Mucosa of rectum (tissue), 2 donors: ENCODE measurements around the gene IRS1.
A peak's percentile ranks its signal among the peaks of the same experiment; 100 is the strongest.

ENCODE experiments used
- H3K27ac ChIP-seq, 2 donors: one replicate each; pipeline ENCODE4 v1.7.0; 2013; ENCODE audit warnings: inconsistent platforms in 2 of 2, low read depth in 2 of 2, low read length in 2 of 2
- H3K27me3 ChIP-seq, 2 donors: one replicate each; pipeline ENCODE4 v1.7.0; 2013; ENCODE audit warnings: low read length in 2 of 2; ENCODE audit not compliant: control insufficient read depth in 2 of 2, insufficient read depth in 2 of 2
- H3K36me3 ChIP-seq, 2 donors: one replicate each; pipeline ENCODE4 v1.7.0; 2013; ENCODE audit warnings: low read length in 2 of 2; ENCODE audit not compliant: control insufficient read depth in 2 of 2, insufficient read depth in 2 of 2
- H3K4me1 ChIP-seq, 2 donors: one replicate each; pipeline ENCODE4 v1.7.0; 2013; ENCODE audit warnings: low read length in 2 of 2, mild to moderate bottlenecking in 1 of 2; ENCODE audit not compliant: control insufficient read depth in 2 of 2, insufficient read depth in 2 of 2
- H3K4me3 ChIP-seq, 2 donors: one replicate each; pipeline ENCODE4 v1.7.0; 2013; ENCODE audit warnings: low read length in 2 of 2
- H3K9ac ChIP-seq, 2 donors: one replicate each; pipeline ENCODE4 v1.7.0; 2013; ENCODE audit warnings: low read length in 2 of 2, low read depth in 1 of 2, mild to moderate bottlenecking in 1 of 2
- H3K9me3 ChIP-seq, 2 donors: one replicate each; pipeline ENCODE4 v1.7.0; 2013; ENCODE audit warnings: low read length in 2 of 2; ENCODE audit not compliant: control insufficient read depth in 2 of 2
- donor health status: healthy.
- donor health status: Normal muscosa, but diverticular disease.

The IRS1 gene

DNA sequence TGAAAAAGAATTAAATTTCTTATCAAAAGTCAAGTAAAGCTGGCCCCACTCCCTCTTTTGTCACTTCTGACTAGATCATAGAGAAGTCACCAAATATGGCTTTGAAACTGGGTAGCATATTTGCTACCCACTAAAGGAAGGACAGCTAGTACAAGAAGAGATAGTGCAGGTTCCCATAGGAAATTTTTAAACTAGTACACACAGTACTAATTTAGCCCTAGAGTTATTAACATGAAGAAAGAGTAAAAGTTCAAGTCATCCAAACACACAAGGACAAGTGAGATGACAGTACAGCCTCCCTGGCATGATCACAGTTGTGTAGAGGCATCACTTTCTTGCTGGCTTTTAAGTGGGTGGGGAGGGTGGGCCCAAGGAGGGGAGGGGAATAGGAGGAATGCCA, 100.9 kb downstream of the IRS1 start:
- H3K27me3 ChIP-seq = no peaks in the 10 kb centered on the region
- no peaks in the 10 kb centered on the region for H3K4me1 ChIP-seq
- no peak overlapping the region for H3K4me3 ChIP-seq
- H3K9me3 ChIP-seq = no peaks in the 10 kb centered on the region
- H3K9ac ChIP-seq = no peak overlapping the region
- H3K27ac ChIP-seq = no peak overlapping the region
- no peaks in the 10 kb centered on the region for H3K36me3 ChIP-seq

DNA sequence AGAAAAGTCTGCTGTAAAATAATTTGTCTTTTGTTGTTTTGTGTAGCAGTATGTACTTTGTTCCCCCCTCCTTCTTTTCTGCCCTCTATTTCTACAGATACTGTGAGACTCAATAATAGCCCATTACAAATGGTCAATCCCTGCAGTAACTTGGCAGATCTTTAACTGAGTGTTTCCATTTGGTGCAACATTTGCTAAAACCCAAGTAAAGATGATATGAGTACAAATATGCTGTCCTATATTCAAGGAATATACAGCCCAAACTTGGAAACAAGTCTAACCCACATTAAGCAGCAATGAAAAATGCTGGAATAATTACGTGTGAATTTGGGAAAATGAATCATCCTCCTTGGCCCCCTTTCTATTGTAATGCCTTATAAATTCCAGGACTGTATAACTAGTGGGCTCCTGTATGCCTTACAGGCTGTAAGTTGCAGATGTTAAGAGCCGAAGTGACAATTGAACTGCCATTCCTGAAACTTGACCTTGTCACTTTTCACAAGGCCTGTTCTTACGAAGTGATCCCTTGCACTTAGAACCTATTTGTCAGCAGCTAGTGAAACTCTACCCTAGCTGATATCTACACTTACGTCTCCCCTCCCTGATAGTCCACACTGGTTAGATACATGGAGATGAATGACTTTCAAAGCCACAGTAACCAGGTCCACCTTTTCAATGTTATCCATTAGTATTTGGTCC, 104.9 kb downstream of the IRS1 start:
- H3K9ac ChIP-seq = no peak overlapping the region
- no peaks in the 10 kb centered on the region for H3K9me3 ChIP-seq
- no peaks in the 10 kb centered on the region for H3K27me3 ChIP-seq
- no peak overlapping the region for H3K4me3 ChIP-seq
- H3K36me3 ChIP-seq = no peaks in the 10 kb centered on the region
- H3K4me1 ChIP-seq = no peaks in the 10 kb centered on the region
- H3K27ac ChIP-seq = no peak overlapping the region

DNA sequence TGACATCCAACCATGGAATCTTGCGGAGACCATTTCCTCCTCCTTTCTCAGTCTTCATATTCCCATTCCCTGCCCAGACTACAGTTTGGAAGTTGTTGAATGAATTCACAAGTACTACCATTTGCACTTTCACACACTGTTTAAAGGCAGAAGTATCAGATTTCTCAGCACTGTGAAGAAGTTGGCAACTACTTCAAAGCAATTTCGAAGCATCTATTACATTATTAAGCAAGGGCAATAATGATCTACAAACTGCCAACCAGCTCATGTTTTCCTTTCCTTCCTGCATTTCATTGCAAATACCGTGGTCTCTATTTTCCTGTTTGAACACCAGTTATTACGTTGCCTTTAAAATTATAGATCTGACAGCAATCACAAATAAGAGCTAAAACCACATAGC, 105.5 kb downstream of the IRS1 start:
- H3K27me3 ChIP-seq = no peaks in the 10 kb centered on the region
- H3K4me3 ChIP-seq = no peak overlapping the region
- H3K9ac ChIP-seq = no peak overlapping the region
- no peaks in the 10 kb centered on the region for H3K9me3 ChIP-seq
- H3K36me3 ChIP-seq = no peaks in the 10 kb centered on the region
- H3K4me1 ChIP-seq = no peaks in the 10 kb centered on the region
- H3K27ac ChIP-seq = no peak overlapping the region

DNA sequence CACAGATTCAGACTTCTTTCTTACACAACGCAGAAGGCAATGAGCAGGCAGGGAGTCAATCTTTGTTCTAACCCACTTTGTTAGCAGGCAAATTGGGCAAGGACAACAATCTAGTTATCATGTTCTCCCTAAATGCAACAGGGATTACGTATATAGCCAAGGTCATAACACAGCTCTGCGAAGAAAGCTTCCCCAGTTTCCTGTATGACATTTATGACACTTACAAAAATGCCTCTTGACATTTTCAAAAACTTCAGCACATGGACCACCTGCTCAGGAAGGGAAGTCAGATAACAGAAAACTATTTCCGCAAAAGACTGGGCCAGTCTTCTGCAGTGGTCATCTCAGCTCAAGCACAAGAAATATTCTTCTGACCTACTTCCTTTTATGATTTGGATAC, 106.1 kb downstream of the IRS1 start:
- Histone ChIP-seq H3K27me3 (no peaks in the 10 kb centered on the region), H3K9me3 (no peaks in the 10 kb centered on the region), H3K9ac (no peak overlapping the region), H3K4me3 (no peak overlapping the region), H3K4me1 (no peaks in the 10 kb centered on the region), H3K27ac (no peak overlapping the region), H3K36me3 (no peaks in the 10 kb centered on the region)

DNA sequence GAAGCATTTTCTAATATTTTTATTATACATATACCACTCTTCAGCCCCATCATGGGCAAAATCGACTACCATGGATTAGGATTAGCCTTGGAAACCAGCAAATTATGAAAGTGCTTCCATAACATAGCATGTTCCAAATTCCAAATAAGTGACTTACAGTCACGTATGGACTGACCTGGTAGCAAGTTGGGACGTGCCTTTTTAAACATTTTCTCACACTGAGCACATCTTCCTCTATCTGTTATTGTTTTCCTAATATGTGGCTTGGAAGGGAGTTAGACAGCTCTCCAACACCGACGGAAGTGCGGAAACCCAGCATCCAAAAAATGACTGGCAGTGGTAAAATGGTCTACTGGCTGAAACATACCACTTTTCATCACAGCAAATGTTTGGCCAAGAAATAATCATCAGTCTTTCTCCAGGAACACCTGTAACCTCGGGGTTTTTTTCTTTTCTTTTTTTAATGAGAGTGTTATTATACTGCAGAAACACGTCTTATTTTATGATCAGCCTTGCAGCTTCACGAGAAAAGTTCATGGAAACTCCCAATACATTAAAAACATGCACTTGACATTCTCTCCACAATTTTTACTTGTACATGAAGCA, 107.0 kb downstream of the IRS1 start:
- H3K4me3 ChIP-seq = no peak overlapping the region
- H3K27ac ChIP-seq = no peak overlapping the region
- H3K9me3 ChIP-seq = no peaks in the 10 kb centered on the region
- H3K9ac ChIP-seq = no peak overlapping the region
- no peaks in the 10 kb centered on the region for H3K36me3 ChIP-seq
- H3K4me1 ChIP-seq = no peaks in the 10 kb centered on the region
- no peaks in the 10 kb centered on the region for H3K27me3 ChIP-seq

DNA sequence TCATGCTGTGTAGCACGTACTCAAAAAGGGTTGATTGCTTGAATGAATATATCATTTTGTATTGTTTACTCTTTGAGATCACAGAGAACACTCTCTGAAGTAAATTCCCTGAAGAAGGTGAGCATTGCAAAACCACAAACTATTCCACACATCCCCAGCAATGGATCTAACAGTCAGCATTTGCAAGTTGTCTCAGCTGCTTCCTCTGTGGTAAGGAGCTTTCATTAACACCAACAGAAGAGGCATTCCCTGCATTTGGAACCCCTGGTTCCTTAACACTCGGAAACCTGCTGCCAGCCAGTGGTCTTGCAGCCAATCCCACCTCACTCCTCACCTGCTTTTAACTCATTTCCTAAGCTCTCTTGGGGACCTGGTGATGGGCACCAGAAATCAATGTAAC, 108.4 kb downstream of the IRS1 start:
- Histone ChIP-seq H3K4me1 (no peaks in the 10 kb centered on the region), H3K9me3 (no peaks in the 10 kb centered on the region), H3K4me3 (no peak overlapping the region), H3K9ac (no peak overlapping the region), H3K36me3 (no peaks in the 10 kb centered on the region), H3K27me3 (no peaks in the 10 kb centered on the region), H3K27ac (no peak overlapping the region)

DNA sequence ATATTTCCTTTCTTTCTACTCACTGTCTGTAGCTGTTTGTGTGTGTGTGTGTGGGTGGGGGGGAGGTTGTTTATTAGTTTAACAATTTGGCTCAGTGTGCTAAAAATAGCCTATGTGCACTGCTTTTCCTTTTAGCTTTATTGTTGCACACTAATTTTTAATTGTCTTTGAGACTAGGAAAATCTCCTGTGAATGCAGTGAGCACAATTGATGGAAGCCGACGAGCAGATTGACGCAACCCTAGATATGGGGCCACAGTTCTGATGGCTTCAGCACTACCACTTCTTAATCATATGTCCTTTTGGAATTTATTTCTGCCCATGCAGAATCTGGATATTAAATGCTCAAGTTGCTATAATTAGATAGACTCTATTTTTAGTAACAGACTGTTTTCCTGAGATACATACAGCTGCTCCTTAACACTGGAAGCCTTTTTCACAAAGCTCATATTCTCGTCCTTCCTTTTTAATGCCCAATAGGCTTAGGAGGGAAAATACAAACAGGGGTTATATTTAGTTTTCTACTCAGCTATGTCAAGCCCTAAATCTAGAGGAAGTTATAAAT, 109.1 kb downstream of the IRS1 start:
- Histone ChIP-seq H3K9me3 (no peaks in the 10 kb centered on the region), H3K4me1 (no peaks in the 10 kb centered on the region), H3K36me3 (no peaks in the 10 kb centered on the region), H3K9ac (no peak overlapping the region), H3K27me3 (no peaks in the 10 kb centered on the region), H3K27ac (no peak overlapping the region), H3K4me3 (no peak overlapping the region)

DNA sequence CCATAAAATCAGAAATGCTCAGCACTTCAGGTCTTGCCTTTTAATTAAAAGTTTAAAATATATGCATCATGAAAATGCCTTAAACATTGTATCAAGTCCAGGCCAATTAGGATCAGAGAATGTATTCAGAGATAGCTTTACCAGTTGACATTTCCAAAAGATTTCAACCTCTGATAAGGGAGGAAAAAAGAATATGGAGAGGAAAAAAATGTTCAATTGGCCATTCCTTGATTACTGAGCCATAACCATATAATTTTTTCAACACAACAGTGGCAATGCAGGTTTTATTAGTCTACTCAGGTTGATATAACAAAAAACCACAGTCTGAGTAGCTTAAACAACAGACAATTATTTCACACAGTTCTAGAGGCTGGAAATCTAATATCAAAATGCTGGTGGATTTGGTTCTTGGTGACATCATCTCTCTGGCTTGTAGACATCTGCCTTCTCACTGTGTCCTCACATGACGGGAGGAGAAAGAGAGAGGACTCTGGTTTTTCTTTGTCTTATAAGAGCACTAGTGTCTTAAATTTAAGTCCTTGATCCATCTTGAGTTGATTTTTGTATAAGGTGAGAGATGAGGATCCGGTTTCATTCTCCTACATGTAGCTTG, 111.9 kb downstream of the IRS1 start:
- H3K27ac ChIP-seq = no peak overlapping the region
- no peaks in the 10 kb centered on the region for H3K9me3 ChIP-seq

DNA sequence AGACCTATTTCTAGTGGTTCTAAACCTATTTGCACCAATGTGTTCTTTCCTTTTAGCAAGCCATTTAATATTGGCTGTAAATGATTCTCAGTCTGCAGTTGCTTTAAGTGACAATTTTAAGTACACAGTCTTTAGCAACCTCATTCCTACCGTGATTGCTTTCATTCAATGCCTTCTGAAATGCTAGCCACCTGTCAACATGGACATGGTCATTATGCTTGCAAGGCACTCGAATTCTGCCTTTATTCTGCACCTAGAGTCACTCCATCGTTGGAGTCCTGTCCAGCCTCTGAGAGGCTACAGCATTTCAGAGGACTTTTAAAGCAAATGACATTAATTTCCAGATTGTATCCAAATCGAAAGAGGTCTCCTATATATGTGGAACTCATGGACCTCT, 115.1 kb downstream of the IRS1 start:
- no peaks in the 10 kb centered on the region for H3K27me3 ChIP-seq

More for the DNA sequence above, 111.9 kb downstream of the IRS1 start:
- Histone ChIP-seq H3K4me3 (no peak overlapping the region), H3K4me1 (peaks cover 3 to 6% of the 10 kb centered on the region in 2 donors), H3K27me3 (no peaks in the 10 kb centered on the region), H3K36me3 (no peaks in the 10 kb centered on the region), H3K9ac (no peak overlapping the region)

DNA sequence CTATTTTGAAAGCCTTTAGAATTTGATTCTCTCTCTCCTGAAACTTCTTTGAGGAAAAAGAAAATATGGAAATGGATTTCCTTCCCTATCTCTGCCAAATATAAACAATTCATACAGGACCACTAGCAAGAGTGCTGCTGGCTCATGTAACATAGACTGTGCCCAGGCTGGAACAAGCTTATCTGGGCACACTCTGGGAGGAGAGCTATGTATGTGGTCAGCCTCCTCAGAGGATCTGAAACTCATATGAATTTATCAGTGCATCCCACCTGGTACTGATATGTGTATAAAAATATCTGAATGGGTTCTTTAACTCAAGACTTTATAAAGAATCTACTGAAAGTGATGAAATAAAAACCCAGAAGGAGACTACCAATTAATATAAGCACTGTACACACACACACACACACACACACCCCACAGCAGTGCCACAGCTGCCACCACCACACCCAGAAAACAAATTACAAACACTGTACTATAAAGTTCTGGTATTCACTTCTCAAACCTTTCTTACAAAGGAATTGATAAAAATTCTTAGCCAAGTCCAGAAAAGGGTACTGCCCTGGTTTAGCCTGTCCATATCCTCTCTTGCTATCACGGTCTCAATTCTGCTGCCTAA, 115.6 kb downstream of the IRS1 start:
- Histone ChIP-seq H3K9me3 (no peaks in the 10 kb centered on the region), H3K27me3 (no peaks in the 10 kb centered on the region), H3K36me3 (no peaks in the 10 kb centered on the region), H3K4me3 (no peak overlapping the region), H3K9ac (no peak overlapping the region), H3K27ac (peak overlapping the region in 1 of 2 donors; percentile 28), H3K4me1 (peaks cover 3 to 6% of the 10 kb centered on the region in 2 donors)

More for the DNA sequence above, 115.1 kb downstream of the IRS1 start:
- Histone ChIP-seq H3K9me3 (no peaks in the 10 kb centered on the region), H3K36me3 (no peaks in the 10 kb centered on the region), H3K4me3 (no peak overlapping the region), H3K9ac (no peak overlapping the region), H3K4me1 (peaks cover 3 to 6% of the 10 kb centered on the region in 2 donors), H3K27ac (peak overlapping the region in 1 of 2 donors; percentile 28)
